T follicular helper cell (primary cell): ENCODE measurements around the gene GJA9.
"Not testable (repeated sequence)": the region's sequence is repeated elsewhere in the genome, so short reads cannot be mapped to it uniquely, and the experiment has no call there.

Experiments
- DNase-seq: peaks from one replicate; pipeline ENCODE4 v3.0.0-alpha.2; 2020; ENCODE audit warnings: low read depth
- total RNA-seq, 2 experiments: gene quantifications; one replicate each; lab custom pipeline; 2026; lab: John Stamatoyannopoulos, UW

Gene GJA9
- 0 reads per million in 2 experiments for total RNA-seq

GRCh38 chr1:38881487-38881886, at the start of gene GJA9:
GJA9 (minus strand) TSS chr1:38881587; CDS start chr1:38876098, 5,489 bp downstream.
- DNase-seq, result no peak

DNA sequence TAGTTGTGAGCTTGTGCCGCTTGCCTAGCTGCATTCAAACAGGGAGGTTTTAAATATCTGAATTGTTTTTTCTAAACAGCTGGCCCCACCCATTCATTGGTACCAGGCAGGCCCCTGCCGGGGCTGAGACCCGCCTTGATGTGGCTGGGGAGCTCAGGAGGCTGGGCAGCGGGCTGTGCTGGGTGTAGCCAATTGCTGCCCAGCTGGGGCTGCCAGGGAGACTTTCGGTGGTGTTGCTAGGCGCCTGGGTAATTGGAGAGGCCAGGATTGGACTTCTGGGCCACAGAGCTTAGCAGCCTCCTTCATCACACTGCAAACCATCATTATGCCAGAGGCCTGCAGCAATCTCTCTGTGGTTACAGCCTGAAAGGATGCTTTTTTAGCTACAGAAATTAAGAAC, 48.1 kb upstream of the GJA9 start:
- DNase-seq, result no peak

- DNase-seq, result no peak
Measured at GRCh38 chr1:38929054-38929453, 47.7 kb upstream of the GJA9 start.

GRCh38 chr1:38926091-38926490, 44.7 kb upstream of the GJA9 start:
- DNase-seq, result no peak

DNA sequence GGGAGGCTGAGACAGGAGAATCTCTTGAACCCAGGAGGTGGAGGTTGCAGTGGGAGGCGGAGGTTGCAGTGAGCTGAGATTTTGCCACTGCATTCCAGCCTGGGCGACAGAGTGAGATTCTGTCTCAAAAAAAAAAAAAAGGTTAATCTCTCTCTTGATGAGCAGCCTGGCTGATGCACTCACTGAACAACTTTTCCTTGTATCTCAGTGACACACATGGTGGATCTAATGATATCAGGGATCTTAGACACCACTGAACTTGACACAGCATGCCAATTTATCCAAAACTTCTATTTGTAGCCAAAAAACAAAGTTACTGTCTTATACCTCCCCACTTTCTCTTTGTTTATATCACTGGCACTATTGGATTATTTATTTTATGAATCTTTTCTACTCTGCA, 44.0 kb upstream of the GJA9 start:
- no peak for DNase-seq

DNA sequence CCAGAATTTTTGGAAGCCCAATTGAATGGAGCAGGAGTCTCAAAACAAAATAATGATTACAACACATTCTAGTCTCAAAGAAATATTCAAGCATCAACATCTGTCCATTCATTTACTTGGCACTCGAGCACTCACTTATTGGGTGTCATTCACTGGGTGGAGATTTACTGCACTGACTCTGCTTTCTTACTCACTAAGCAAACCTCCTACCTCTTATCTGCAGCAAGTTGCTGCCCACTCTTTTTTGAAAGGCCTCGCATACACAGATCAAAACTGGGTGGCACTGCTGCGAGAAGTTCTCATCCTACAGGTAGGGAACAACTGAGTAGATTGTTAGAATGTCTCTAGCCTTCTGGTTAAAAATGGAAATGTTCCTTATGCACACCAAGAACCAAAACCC, 42.2 kb upstream of the GJA9 start:
- no peak for DNase-seq

DNA sequence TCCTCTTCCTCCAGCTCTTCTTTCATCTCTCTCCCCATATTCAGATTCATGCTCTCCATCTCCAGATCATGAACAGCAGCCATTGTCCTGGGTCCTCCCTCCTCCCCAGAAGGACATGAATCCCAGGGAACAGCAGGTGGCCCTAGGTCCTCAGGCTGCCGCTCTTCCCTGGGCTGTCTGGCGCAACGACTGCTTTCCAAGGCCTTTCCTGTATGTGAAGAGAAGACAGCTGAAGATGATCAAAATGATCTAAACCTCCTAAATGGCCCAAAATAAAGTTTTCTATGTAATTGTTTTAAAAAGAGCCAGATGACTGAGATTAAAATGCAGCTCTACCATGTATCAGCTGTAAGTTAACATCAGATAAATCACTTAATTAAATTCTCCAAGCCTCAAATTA, 37.7 kb upstream of the GJA9 start:
- DNase-seq, result no peak

DNA sequence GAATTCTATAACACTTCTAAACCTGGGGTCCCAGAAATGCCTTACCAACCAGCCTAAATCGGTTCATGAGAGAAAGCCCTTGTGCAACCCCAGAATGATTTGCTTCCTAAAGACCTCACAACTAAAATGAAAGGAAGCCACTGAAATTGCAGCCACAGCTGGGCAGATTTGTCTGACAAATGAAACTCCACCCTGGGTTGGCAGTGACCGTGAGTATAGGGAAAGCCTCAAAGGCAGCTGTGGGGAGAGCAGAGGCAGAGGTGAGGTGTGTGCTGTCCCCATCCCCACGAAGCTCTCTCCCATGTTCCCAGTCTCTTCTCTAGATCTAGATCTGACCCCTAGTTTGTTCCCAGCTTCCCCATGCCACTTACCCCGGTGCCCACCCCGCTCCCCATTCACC, 37.2 kb upstream of the GJA9 start:
- no peak for DNase-seq

DNA sequence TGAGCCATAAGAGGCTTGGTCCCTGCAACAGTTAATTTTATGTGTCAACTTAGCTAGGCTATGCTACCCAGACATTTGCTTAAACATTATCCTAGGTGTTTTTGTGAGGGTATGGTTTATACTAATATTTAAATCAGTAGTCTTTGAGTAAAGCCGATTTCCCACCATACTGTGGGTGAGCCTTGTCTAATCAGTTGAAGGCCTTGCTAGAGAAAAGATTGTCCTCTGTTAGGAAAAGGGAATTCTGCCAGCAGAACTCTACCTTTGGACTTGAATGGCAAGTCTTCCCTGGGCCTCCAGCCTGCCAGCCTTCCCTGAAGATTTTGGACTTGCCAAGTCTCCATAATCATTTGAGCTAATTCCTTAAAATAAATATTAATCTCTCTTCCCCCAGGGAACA, 36.4 kb upstream of the GJA9 start:
- DNase-seq, result no peak

DNA sequence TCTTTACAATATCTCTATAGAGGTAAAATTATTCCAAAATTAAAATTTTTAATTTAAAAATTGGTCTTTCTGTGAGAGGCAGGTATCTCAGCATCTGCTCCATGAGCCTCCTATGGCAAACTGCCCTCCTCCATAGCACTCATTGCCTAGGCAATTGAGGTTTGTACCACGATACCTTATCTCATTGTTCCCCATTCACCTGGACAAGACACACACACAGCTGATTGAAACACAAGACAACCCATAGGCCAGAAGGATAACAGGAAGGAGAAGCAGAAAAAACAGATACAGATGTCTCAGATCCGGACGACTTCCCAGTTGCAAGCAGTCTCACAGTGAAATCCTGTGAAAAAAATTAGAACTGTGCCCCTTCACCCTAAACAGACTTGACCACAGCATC, 36.0 kb upstream of the GJA9 start:
- no peak for DNase-seq

DNA sequence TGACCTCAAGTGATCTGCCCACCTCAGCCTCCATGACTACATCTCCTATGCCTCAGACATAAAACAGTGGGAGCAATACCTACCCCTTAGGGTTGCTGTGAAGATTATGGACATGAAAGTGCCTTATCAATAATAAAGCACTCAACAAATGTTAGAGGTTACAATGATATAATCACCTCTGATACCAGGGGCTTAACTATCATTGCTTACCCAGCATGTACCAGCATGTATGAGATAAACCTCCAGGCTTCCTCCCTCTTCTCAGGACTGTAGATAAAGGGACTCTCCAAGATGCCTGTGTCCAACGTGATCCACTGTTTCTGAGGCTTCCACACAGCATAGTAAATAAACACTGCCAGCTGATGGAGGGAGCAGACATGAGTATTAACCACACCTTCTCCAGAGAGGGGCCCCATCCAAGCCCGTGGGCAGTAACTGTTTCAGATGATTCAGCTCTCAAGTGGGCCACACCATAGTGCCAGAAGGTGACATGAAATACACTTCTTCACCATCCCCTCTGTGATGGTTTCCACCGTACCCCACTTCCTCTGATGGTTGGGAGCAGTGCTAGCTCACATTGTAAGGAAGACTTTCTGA, 34.1 kb upstream of the GJA9 start:
- no peak for DNase-seq

GRCh38 chr1:38914908-38915307, 33.5 kb upstream of the GJA9 start:
- not testable (repeated sequence) for DNase-seq

GRCh38 chr1:38908821-38909220, 27.4 kb upstream of the GJA9 start:
- no peak for DNase-seq

DNA sequence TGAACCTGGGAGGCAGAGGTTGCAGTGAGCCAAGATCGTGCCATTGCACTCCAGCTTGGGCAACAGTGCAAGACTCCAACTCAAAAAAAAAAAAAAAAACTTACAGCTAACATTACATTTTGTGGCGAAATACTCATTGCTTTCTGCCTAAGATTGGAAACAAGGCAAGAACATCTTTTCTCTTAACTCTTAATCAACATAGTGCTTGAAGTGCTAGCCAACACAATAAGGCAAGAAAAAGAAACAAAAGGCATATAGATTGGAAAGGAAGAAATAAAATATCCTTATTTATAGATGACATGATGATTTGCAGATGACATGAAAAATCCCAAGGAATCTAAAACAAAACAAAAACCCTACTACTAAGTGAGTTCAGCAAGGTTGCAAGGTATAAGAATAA, 24.6 kb upstream of the GJA9 start:
- no peak for DNase-seq

DNA sequence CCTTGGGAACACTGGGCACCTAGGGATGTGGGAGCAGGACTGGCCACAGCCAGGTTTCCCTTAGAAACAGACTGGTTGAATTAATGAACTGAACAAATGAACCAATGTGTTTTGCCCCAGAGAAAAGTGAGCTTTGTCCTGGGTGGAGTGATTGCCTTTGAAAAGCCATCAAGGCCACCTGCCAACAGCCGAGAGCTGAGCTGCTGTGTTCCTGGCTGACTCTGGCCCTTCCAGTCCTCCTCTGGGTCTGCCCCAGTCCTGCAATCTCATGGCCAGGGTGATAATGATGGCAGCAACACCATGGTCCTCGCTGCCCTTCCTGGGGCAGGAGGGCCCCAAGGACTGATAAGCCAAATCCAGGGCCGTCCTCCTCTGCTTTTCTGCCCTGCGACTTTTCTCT, 18.2 kb upstream of the GJA9 start:
- no peak for DNase-seq

GRCh38 chr1:38898653-38899230, 17.4 kb upstream of the GJA9 start:
- no peak for DNase-seq

- no peak for DNase-seq
Measured at GRCh38 chr1:38896169-38896568, 14.8 kb upstream of the GJA9 start.

- DNase-seq, result no peak
Measured at GRCh38 chr1:38892976-38893375, 11.6 kb upstream of the GJA9 start.

DNA sequence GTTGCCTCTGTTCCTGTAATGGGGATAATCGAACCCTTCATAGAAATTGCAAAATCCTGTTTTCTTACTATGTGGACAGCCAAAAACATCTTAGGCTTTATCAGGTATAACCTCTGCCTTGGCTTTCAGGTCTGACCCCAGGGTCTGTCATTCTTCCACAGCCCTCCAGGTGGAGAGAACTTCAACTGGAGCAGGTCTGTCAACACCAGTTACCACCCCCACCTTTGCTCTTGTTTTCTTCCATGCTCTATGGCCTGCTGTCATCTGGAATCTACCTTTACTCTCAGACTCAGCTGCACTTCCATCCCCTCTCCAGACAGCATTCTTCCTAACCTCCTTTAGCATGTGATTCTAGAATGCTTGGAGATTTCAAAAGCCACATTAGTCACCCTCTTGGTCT, 10.4 kb upstream of the GJA9 start:
- DNase-seq, result no peak

DNA sequence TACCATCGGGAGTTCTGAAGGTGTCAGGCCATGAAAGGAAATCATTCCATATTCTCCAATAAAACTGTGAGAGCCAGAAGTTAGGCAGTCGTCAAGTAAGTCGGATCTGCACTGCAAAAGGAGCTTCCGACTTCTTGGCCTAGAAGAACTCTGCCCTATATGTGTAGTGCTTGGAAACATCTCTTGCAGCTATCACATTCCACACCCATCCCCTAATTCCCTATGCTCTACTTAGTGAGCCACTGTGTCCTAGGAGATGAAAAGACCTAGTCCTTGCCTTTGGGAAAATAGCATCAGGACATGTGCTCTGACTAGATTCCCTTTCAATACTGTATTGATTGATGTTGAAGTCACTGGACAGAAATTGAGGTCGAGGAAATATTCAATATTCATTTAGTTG, 8.2 kb upstream of the GJA9 start:
- DNase-seq, result no peak

DNA sequence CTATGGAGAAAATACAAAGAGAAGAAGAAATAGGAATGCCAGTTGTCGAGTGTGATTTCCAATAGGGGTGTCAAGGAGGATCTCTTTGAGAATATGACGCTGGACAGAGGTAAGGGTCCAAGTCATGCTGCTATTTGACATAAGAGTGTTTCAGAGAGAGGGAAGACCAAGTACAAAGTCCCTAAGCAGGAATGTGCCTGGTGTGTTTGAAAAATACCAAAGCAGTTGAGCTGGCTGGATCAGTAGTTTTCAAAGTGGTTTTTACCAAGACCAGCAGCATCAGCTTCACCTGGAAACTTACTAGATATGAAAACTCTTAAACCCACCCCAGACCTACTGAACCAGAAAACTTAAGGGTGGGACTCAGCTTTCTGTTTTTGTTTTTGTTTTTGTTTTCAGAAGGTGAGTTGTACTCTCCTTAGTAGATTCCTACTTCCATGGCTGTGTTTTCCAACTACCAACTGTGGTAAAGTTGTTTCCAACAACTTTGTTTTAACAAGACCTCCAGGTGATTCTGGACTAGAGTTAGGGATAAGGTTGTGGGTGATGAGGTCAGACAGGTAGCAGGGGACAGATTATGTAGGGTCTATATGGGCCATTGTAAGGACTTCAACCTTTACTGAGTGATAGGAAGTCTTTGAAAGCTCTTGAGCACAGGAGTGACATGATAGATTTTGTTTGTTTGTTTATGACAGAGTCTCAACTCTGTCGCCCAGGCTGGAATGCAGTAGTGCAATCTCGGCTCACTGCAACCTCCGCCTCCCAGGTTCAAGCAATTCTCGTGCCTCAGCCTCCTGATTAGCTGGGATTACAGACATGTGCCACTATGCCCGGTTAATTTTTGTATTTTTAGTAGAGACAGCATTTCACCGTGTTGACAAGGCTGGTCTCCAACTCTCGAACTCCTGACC, 7.3 kb upstream of the GJA9 start:
- DNase-seq, result no peak

DNA sequence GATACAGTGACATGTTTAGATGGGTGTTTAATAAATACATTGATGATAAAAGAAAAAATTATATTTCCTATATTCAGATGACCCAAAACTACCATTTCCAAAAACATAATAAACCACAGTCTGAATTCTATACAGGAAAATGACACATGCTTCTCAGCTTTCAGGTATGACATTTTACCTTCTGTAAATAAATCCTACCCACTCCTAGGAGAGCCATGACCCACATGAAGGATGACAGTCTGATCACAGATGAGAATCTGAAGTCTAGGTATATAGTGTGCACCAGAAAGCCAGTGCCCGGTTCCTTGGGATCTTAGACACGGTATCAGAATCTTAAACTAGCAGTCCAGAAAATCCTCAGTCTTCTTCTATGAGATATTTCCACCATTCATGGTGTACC, 3.7 kb upstream of the GJA9 start:
- DNase-seq, result no peak

- DNase-seq, result no peak
Measured at GRCh38 chr1:38875811-38876210, 5.6 kb downstream of the GJA9 start.
